ENCODE results near the gene BPHL. TPM values are rescaled to one million over a fixed set of nuclear protein-coding genes. Genes with fewer than 3 reads are reported as not detected.

BPHL gene
- 1 to 10 TPM; 6.3 to 8.3 (median 7.3) TPM for total RNA-seq

DNA sequence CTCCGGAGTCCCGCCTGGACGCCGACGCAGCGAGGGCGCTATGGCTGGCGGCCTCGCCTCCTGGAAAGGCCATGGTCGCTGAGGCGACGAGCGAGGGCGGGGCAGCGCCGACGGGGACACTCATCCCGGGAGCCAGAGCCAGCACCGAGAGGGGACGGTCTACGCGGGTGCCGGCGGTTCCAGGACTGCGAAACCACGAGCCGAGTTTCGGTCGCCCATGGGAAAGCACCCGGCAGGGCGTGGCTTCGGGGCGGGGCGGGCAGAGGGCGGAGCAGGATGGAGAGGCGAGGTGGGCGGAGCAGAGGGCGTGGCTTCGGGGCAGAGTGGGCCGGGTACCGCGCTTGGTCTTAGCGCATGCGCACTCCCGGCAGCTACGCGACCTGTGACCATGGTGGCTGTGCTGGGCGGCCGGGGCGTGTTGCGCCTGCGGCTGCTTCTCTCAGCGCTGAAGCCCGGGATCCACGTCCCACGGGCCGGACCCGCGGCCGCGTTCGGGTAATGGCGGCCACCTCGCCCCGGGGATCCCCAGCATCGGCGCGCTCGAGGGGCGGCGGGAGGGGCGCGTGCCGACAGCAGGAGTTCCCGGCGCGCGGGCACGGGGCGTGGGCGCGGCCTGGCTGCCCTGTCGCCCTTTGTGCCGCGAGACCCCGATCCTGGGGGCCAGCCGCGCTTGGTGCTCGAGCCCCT is at the start of gene BPHL:
BPHL (plus strand) TSS at position 359 of the 687 bp plus-strand sequence; CDS start at position 389, 30 bp downstream.
- Histone ChIP-seq H3K27ac (replicated peaks in 1 of 4) (peak within 1 kb of the TSS; percentile 87 to 94 (median 88)), H3K36me3 (peaks cover 11 to 21% (median 19%) of the 10 kb centered on the region in 4 donors), H3K4me1 (peaks cover 6 to 16% (median 16%) of the 10 kb centered on the region in 4 donors), H3K9me3 (no peaks in the 10 kb centered on the region), H3K4me3 (peak within 1 kb of the TSS; percentile 78 to 97 (median 92)), H3K27me3 (no peaks in the 10 kb centered on the region)
- TF ChIP-seq CTCF (IDR thresholded peaks at IDR 0.05): no peak
- peak; percentile 82 to 90 for TF ChIP-seq POLR2AphosphoS5 (IDR thresholded peaks at IDR 0.05)
- no peak for TF ChIP-seq EP300 (IDR thresholded peaks at IDR 0.05)
- WGBS: 0% methylated on average over 2 of the region's 89 CpGs
- DNase-seq (ENCODE audit: extremely low spot score): peak; percentile 99
- intact Hi-C loops (cut with DNase I): loop anchor here (1.0 kb wide), 1 partner anchor 119 kb away; the partner anchor contains the start of gene NQO2

GRCh38 chr6:3071568-3071967 is 46.9 kb upstream of the BPHL start:
- 97% methylated on average over 2 of the region's 2 CpGs for WGBS
- H3K9me3 ChIP-seq: no peaks in the 10 kb centered on the region
- TF ChIP-seq POLR2AphosphoS5 (IDR thresholded peaks at IDR 0.05) (no peak), POLR2A (IDR thresholded peaks at IDR 0.05; ENCODE audit: low read depth) (no peak), EP300 (IDR thresholded peaks at IDR 0.05) (no peak), CTCF (IDR thresholded peaks at IDR 0.05) (no peak)
- intact Hi-C loops (cut with DNase I): no loop called here
- H3K4me3 ChIP-seq: no peak overlapping the region
- H3K36me3 ChIP-seq: peaks cover 0 to 4% (median under 1%) of the 10 kb centered on the region in 4 donors
- H3K27ac ChIP-seq (replicated peaks in 1 of 4): no peak overlapping the region
- H3K4me1 ChIP-seq: peaks cover 31 to 64% (median 54%) of the 10 kb centered on the region in 4 donors
- no peaks in the 10 kb centered on the region for H3K27me3 ChIP-seq
- no peak for DNase-seq (ENCODE audit: extremely low spot score)

DNA sequence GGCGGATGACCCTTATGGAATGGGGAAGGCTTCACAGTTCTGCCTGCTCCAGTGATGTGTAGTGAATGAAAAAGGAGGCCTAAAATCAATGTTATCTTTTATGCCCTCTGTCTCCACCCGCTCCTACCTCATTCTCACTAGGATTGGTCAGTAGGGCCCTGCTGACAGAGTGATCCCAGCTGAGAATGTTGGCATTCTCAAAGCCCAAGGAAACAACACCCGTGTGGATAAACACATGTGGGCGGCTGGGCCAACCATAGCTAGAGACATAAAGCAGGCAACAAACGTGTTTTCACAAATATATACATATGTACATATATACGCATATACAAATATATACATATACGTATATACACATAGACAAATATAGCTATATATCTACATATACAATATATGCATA is 45.7 kb upstream of the BPHL start:
- intact Hi-C loops (cut with DNase I): no loop called here

GRCh38 chr6:3073382-3073781 is 45.1 kb upstream of the BPHL start:
- TF ChIP-seq EP300 (IDR thresholded peaks at IDR 0.05): no peak
- no peak for TF ChIP-seq POLR2A (IDR thresholded peaks at IDR 0.05; ENCODE audit: low read depth)
- TF ChIP-seq POLR2AphosphoS5 (IDR thresholded peaks at IDR 0.05): no peak
- TF ChIP-seq CTCF (IDR thresholded peaks at IDR 0.05): no peak
- intact Hi-C loops (cut with DNase I): no loop called here
- Histone ChIP-seq H3K36me3 (peaks cover 12 to 22% (median 18%) of the 10 kb centered on the region in 4 donors), H3K27ac (replicated peaks in 1 of 4) (no peak overlapping the region), H3K27me3 (no peaks in the 10 kb centered on the region), H3K4me1 (peaks cover 25 to 52% (median 44%) of the 10 kb centered on the region in 4 donors), H3K4me3 (no peak overlapping the region), H3K9me3 (no peaks in the 10 kb centered on the region)
- 82% methylated on average over 11 of the region's 11 CpGs for WGBS
- DNase-seq (ENCODE audit: extremely low spot score): no peak

More for the DNA sequence above, 45.7 kb upstream of the BPHL start:
- no peak overlapping the region for H3K4me3 ChIP-seq
- 85% methylated on average over 7 of the region's 7 CpGs for WGBS
- TF ChIP-seq POLR2AphosphoS5 (IDR thresholded peaks at IDR 0.05): no peak
- no peak for TF ChIP-seq CTCF (IDR thresholded peaks at IDR 0.05)
- no peak for TF ChIP-seq EP300 (IDR thresholded peaks at IDR 0.05)
- no peak for TF ChIP-seq POLR2A (IDR thresholded peaks at IDR 0.05; ENCODE audit: low read depth)
- no peak overlapping the region for H3K27ac ChIP-seq (replicated peaks in 1 of 4)
- DNase-seq (ENCODE audit: extremely low spot score): no peak
- H3K9me3 ChIP-seq: no peaks in the 10 kb centered on the region
- no peaks in the 10 kb centered on the region for H3K27me3 ChIP-seq
- peaks cover 26 to 55% (median 46%) of the 10 kb centered on the region in 4 donors for H3K4me1 ChIP-seq
- peaks cover 7 to 16% (median 12%) of the 10 kb centered on the region in 4 donors for H3K36me3 ChIP-seq
